Measurements from ENCODE around the gene ZNF728. TPM values are rescaled to one million over a fixed set of nuclear protein-coding genes. Genes with fewer than 3 reads are reported as not detected.

Gene ZNF728
- not detected in 2 replicates for total RNA-seq

- Mint-ChIP-seq H3K4me1 (no peaks in the 10 kb centered on the region), H3K4me3 (no peak within 1 kb of the TSS), H3K36me3 (ENCODE audit: low read depth) (no peaks in the 10 kb centered on the region), H3K27me3 (no peaks in the 10 kb centered on the region), H3K9me3 (peaks cover 16% of the 10 kb centered on the region), H3K27ac (no peak within 1 kb of the TSS)
- ChIA-PET CTCF (no interaction called here), POLR2A (no interaction called here)
- DNase-seq (no peak), ATAC-seq (ENCODE audit: low read depth) (no peak)
- intact Hi-C loops (cut with micrococcal nuclease): no loop called here
- TF ChIP-seq CTCF (IDR thresholded peaks at IDR 0.05): no peak
Observed at GRCh38 chr19:23002690-23003422, at the start of gene ZNF728. TSS of gene ZNF728 (minus strand) at chr19:23003176. CDS start at chr19:23003030, 146 bp downstream.

GRCh38 chr19:23052349-23052748, 49.4 kb upstream of the ZNF728 start:
- ATAC-seq (ENCODE audit: low read depth) (no peak), DNase-seq (no peak)
- Mint-ChIP-seq H3K27ac (no peak overlapping the region), H3K4me3 (no peak overlapping the region), H3K36me3 (ENCODE audit: low read depth) (no peaks in the 10 kb centered on the region), H3K4me1 (no peaks in the 10 kb centered on the region), H3K9me3 (peaks cover 4% of the 10 kb centered on the region), H3K27me3 (no peaks in the 10 kb centered on the region)
- ChIA-PET POLR2A (no interaction called here), CTCF (no interaction called here)
- intact Hi-C loops (cut with micrococcal nuclease): no loop called here
- TF ChIP-seq CTCF (IDR thresholded peaks at IDR 0.05): no peak

DNA sequence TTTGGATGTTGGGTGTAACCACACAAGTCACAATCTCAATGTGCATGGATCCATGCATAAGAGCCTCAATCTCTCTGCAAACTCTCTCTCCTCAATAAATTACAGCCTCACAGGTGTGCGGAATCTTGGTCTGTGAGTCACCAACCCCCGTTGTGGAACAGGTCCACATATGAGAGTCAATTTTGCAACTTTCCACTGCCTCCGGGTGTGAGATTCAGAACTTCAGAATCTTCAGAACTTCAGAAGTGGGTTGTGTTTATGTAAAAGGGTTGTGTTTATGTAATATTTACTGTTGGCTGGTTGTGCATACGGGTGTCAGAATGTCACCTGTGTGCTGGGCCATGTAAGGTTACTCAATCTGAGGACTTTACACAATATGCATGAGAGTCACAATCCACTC, 46.3 kb upstream of the ZNF728 start:
- ChIA-PET CTCF (no interaction called here), POLR2A (no interaction called here)
- intact Hi-C loops (cut with micrococcal nuclease): no loop called here
- Mint-ChIP-seq H3K27me3 (no peaks in the 10 kb centered on the region), H3K9me3 (peaks cover 4% of the 10 kb centered on the region), H3K4me1 (no peaks in the 10 kb centered on the region), H3K27ac (no peak overlapping the region), H3K36me3 (ENCODE audit: low read depth) (no peaks in the 10 kb centered on the region), H3K4me3 (no peak overlapping the region)
- no peak for TF ChIP-seq CTCF (IDR thresholded peaks at IDR 0.05)
- ATAC-seq (ENCODE audit: low read depth): no peak
- DNase-seq: no peak

- no peaks in the 10 kb centered on the region for H3K27me3 Mint-ChIP-seq
- no peak for ATAC-seq (ENCODE audit: low read depth)
- ChIA-PET CTCF (no interaction called here), POLR2A (no interaction called here)
- H3K9me3 Mint-ChIP-seq: peaks cover 14% of the 10 kb centered on the region
- H3K4me3 Mint-ChIP-seq: no peak overlapping the region
- intact Hi-C loops (cut with micrococcal nuclease): no loop called here
- no peaks in the 10 kb centered on the region for H3K36me3 Mint-ChIP-seq (ENCODE audit: low read depth)
- no peaks in the 10 kb centered on the region for H3K4me1 Mint-ChIP-seq
- DNase-seq: no peak
- TF ChIP-seq CTCF (IDR thresholded peaks at IDR 0.05): no peak
- H3K27ac Mint-ChIP-seq: no peak overlapping the region
Observed at GRCh38 chr19:23046743-23047142, 43.8 kb upstream of the ZNF728 start.

- intact Hi-C loops (cut with micrococcal nuclease): no loop called here
- no peak for TF ChIP-seq CTCF (IDR thresholded peaks at IDR 0.05)
- ChIA-PET CTCF (no interaction called here), POLR2A (no interaction called here)
- H3K9me3 Mint-ChIP-seq: peaks cover 8% of the 10 kb centered on the region
- DNase-seq: no peak
- H3K4me1 Mint-ChIP-seq: no peaks in the 10 kb centered on the region
- ATAC-seq (ENCODE audit: low read depth): no peak
- H3K36me3 Mint-ChIP-seq (ENCODE audit: low read depth): no peaks in the 10 kb centered on the region
- H3K4me3 Mint-ChIP-seq: no peak overlapping the region
- no peaks in the 10 kb centered on the region for H3K27me3 Mint-ChIP-seq
- no peak overlapping the region for H3K27ac Mint-ChIP-seq
Observed at GRCh38 chr19:23033721-23034120, 30.7 kb upstream of the ZNF728 start.
